Cardiac septum (tissue), 1 donor: Measurements from ENCODE around the gene RANBP3. TPM values are rescaled to one million over a fixed set of nuclear protein-coding genes. Genes with fewer than 3 reads are reported as not detected.

ENCODE experiments used
- DNase-seq: peaks from one replicate; pipeline ENCODE4 v3.0.0-alpha.2; 2020; ENCODE audit warnings: low spot score
- intact Hi-C: fragments of 100-400 bp; cut with DNase I; formaldehyde crosslinking; loops from one replicate; pipeline ENCODE4 v1.14.0; 2022
- total RNA-seq: library from RNA; stranded (reverse); fragmentation: NEBNext Ultra II Directional; extraction: Animal tissue kit (Norgen Biotek cat#: 25700); gene quantifications from one replicate; pipeline ENCODE4 v1.2.1, GENCODE V29; 2021
- donor health status: DM: no; HTN: no; CAD: no.

The RANBP3 gene
- total RNA-seq, 1 donor from 2014 or later = 49.0 TPM

GRCh38 chr19:5937550-5937949 lies 40.4 kb downstream of the RANBP3 start:
- intact Hi-C loops = no loop called here
- DNase-seq = no peak

- DNase-seq = no peak
- intact Hi-C loops = no loop called here
These were observed 41.7 kb downstream of the RANBP3 start for GRCh38 chr19:5936292-5936592.

- intact Hi-C loops = no loop called here
- no peak for DNase-seq
These were observed 42.3 kb downstream of the RANBP3 start for GRCh38 chr19:5935473-5936291.

- intact Hi-C loops = no loop called here
- no peak for DNase-seq
These were observed 43.0 kb downstream of the RANBP3 start for GRCh38 chr19:5934774-5935472.

GRCh38 chr19:5934069-5934401 lies 43.9 kb downstream of the RANBP3 start:
- no peak for DNase-seq
- intact Hi-C loops = no loop called here

- no peak for DNase-seq
These were observed 44.4 kb downstream of the RANBP3 start for GRCh38 chr19:5933391-5934068.

GRCh38 chr19:5932609-5933262 lies 45.2 kb downstream of the RANBP3 start:
- DNase-seq = no peak
- intact Hi-C loops = no loop called here

More at GRCh38 chr19:5933391-5934068, 44.4 kb downstream of the RANBP3 start:
- intact Hi-C loops = no loop called here

GRCh38 chr19:5932146-5932545 lies 45.8 kb downstream of the RANBP3 start:
- intact Hi-C loops = no loop called here
- no peak for DNase-seq

- intact Hi-C loops = no loop called here
- no peak for DNase-seq
These were observed 46.7 kb downstream of the RANBP3 start for GRCh38 chr19:5931251-5931650.

GRCh38 chr19:5929625-5930024 lies 48.3 kb downstream of the RANBP3 start:
- no peak for DNase-seq
- intact Hi-C loops = no loop called here

- intact Hi-C loops = no loop called here
- no peak for DNase-seq
These were observed 48.8 kb downstream of the RANBP3 start for GRCh38 chr19:5929179-5929578.

- DNase-seq = no peak
- intact Hi-C loops = no loop called here
These were observed 50.5 kb downstream of the RANBP3 start for GRCh38 chr19:5927441-5927821.

- intact Hi-C loops = no loop called here
- DNase-seq = peak; percentile 79
These were observed 51.1 kb downstream of the RANBP3 start for GRCh38 chr19:5926641-5927440.

GRCh38 chr19:5925830-5926427 lies 52.0 kb downstream of the RANBP3 start:
- intact Hi-C loops = no loop called here

GRCh38 chr19:5923356-5923755 lies 54.6 kb downstream of the RANBP3 start:
- no peak for DNase-seq
- intact Hi-C loops = no loop called here

More at GRCh38 chr19:5925830-5926427, 52.0 kb downstream of the RANBP3 start:
- no peak for DNase-seq

GRCh38 chr19:5922161-5922545 lies 55.8 kb downstream of the RANBP3 start:
- intact Hi-C loops = no loop called here
- no peak for DNase-seq

- DNase-seq = no peak
- intact Hi-C loops = no loop called here
These were observed 56.3 kb downstream of the RANBP3 start for GRCh38 chr19:5921516-5922160.

- intact Hi-C loops = no loop called here
- no peak for DNase-seq
These were observed 59.4 kb downstream of the RANBP3 start for GRCh38 chr19:5918463-5919079.
